Measurements from ENCODE around the gene TFEC.

GRCh38 chr7:115976651-115977050 lies 53.9 kb downstream of the TFEC start:
- TF ChIP-seq CTCF (IDR thresholded peaks at IDR 0.05; ENCODE audit: poor library complexity) (no peak), EZH2 (IDR thresholded peaks at IDR 0.05; ENCODE audit: borderline replicate concordance) (no peak), EZH2phosphoT487 (IDR thresholded peaks at IDR 0.05; ENCODE audit: low read depth, severe bottlenecking, unreplicated experiment) (no peak)

Measured in hepatocyte (in vitro differentiated cells).